Stimulated activated CD4-positive, alpha-beta T cell treated with anti-CD3 and anti-CD28 coated beads, Interleukin-1b, Interleukin-23, amount 100 ng/mL, for 4 hours (primary cell): Measurements from ENCODE around the gene TRIM27.
"Not testable (repeated sequence)": the region's sequence is repeated elsewhere in the genome, so short reads cannot be mapped to it uniquely, and the experiment has no call there.

Experiments
- DNase-seq, 2 donors: peaks; one replicate each; pipeline ENCODE4 v3.0.0-alpha.2; 2020; ENCODE audit warnings: low read depth in 2 of 2

The TRIM27 gene

DNA sequence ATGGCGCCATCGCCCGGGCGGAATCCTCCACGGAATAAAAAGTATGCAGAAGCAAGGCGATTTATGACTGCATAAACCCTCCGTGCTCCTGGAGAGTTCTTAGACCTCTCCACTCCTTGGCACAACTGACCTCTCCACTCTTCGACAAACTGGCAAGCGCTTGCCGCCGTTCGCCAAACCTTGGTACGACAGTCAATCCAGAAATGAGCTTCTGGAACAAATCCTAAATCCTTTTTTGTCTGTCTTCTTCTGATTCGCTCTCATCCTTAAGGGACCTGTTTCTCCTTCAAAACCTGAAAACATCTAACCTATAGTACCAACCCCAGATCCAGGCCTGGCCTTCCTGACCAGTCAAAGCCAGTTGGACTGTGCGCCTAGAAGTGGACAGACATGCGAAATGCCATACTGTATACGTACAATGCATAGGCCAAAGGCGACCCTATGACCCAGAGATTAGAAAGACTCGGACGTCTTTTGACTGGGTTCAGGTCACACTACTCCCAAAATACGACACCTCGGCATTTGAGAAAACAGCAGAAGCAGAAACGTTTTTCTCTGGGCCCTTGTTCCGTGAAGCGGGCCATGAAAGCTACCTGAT, 59.4 kb downstream of the TRIM27 start:
- DNase-seq, result no peak

DNA sequence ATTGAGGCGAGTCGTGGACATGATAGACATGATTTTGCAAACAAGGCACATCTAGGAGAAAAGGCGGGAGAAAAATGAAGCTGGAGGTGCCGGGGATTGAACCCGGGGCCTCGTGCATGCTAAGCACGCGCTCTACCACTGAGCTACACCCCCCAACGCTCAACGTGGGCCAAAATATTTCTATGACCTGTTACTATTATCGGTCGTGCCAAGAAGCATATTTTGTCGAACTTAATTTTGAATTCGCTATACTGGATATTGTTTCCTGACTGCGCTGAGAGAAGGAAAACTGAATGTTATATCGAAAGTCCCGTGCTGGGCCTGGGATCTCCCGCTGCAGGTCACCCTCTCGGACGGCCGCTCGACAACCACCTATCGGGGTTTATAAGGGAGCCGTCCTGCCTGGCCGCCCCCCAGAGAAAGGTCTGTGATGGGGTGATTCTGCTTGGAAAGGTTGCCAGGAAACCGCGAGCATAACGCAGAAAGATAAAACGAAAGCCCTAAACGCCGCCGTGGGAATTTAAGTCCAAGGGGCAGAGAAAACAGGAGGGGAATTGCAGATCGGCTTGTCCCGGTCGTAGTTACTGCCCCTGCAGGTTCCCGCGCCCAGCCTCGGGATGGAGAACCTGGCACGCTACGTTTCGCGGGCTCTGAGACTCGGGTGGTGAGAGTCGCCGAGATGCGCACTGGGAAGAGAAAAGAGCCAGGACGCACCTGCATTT, 60.0 kb downstream of the TRIM27 start:
- DNase-seq, result peak; percentile 68 to 94

DNA sequence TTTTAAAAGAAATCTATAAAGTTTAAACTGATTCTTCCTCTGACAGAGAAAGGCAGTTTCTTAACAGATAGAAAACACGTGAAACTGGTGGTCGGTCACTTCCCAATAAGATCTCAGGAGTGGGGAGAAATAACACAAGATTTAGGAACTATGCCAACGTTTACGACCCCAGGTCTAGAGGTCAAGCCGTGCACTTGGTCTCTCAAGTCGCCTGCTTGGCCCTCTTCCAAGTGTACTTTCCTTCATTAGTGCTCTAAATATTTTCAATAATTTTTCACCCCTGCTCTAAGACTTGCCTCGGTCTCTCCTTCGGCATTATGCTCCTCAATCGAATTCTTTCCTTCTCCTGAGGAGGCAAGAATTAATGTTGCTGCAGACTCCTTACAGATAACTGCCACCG, 61.7 kb downstream of the TRIM27 start:
- no peak for DNase-seq

GRCh38 chr6:28861339-28861738, 62.4 kb downstream of the TRIM27 start:
- no peak for DNase-seq

GRCh38 chr6:28860581-28860980, 63.2 kb downstream of the TRIM27 start:
- DNase-seq, result no peak

- DNase-seq, result no peak
Measured at GRCh38 chr6:28858963-28859362, 64.8 kb downstream of the TRIM27 start.

DNA sequence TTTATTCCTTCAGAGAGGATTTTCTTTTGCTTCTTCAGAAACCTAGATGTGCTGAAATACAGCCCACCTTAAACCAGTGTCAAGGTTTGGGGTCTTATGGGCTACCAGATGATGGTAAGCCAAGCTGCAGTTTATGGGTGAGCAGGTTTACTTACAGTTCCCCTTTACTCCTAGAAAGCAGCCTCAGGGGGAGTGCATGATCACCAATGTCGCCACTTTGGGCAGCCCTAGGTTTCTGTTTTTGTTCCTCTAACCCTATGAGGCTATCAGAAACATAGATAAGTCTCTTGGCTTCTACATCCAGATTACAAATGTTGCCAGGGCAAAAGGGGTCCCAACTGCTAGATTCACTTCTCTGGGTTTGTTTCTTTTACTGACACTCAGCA, 67.2 kb downstream of the TRIM27 start:
- no peak for DNase-seq

DNA sequence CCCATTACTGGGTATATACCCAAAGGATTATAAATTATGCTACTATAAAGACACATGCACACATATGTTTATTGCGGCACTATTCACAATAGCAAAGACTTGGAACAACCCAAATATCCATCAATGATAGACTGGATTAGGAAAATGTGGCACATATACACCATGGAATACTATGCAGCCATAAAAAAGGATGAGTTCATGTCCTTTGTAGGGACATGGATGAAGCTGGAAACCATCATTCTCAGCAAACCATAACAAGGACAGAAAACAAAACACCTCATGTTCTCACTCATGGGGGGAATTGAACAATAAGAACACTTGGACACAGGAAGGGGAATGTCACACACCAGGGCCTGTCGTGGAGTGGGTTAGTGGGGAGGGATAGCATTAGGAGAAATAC, 69.4 kb downstream of the TRIM27 start:
- not testable (repeated sequence) for DNase-seq
